Cardiac muscle cell (in vitro differentiated cells and primary cell): Measurements from ENCODE around the gene KRT1. TPM values are rescaled to one million over a fixed set of nuclear protein-coding genes. Genes with fewer than 3 reads are reported as not detected.
A peak's percentile ranks its signal among the peaks of the same experiment; 100 is the strongest.

ENCODE experiments used
- DNase-seq, 2 donors: peaks; one replicate each; pipeline versions ENCODE4 v3.0.0 to v3.0.0-alpha.2; 2010 to 2017; ENCODE audit warnings: low read depth in 1 of 2, low spot score in 1 of 2
- H3K27ac ChIP-seq: fragments of 200-600 bp; sonication (generic); 2 replicates; pipeline ENCODE4 v1.5.1; 2016
- H3K27me3 ChIP-seq: fragments of 200-600 bp; sonication (generic); 2 replicates; pipeline ENCODE4 v1.6.0; 2016; ENCODE audit warnings: control low read depth
- H3K36me3 ChIP-seq: fragments of 200-600 bp; sonication (generic); 2 replicates; pipeline ENCODE4 v1.5.1; 2016; ENCODE audit warnings: control low read depth
- H3K4me1 ChIP-seq: fragments of 200-600 bp; sonication (generic); 2 replicates; pipeline ENCODE4 v1.8.1; 2017; ENCODE audit warnings: low read depth, mild to moderate bottlenecking, mixed run types
- H3K4me3 ChIP-seq: fragments of 200-600 bp; sonication (generic); 2 replicates; pipeline ENCODE4 v1.5.1; 2016; ENCODE audit warnings: mild to moderate bottlenecking
- H3K9me3 ChIP-seq: fragments of 200-600 bp; sonication (generic); 2 replicates; pipeline ENCODE4 v1.5.1; 2017; ENCODE audit warnings: low read depth, mild to moderate bottlenecking, control low read depth
- CTCF ChIP-seq: IDR thresholded peaks from 2 replicates; pipeline ENCODE4 v1.5.1; 2012; ENCODE audit warnings: low read depth, mild to moderate bottlenecking, low read length
- polyA plus RNA-seq: library from polyadenylated mRNA; unstranded; fragments of >200 nt; fragmentation: Nextera tagmentation; extraction: Ambion mirVana; gene quantifications from 2 replicates; pipeline ENCODE4 v1.2.1, GENCODE V29; 2016
- total RNA-seq: library from RNA; depleted of rRNA; stranded (reverse); fragments of >200 nt; gene quantifications from 2 replicates; pipeline ENCODE4 v1.2.3, GENCODE V29; 2016

Gene KRT1
- total and polyA plus RNA-seq, 2 experiments from 2014 or later: not detected

GRCh38 chr12:52667509-52667908, 12.7 kb downstream of the KRT1 start:
- peak; percentile 29 for TF ChIP-seq CTCF
- DNase-seq: no peak
- Histone ChIP-seq H3K4me1 (no peaks in the 10 kb centered on the region), H3K27me3 (peaks cover 32% of the 10 kb centered on the region), H3K4me3 (no peak overlapping the region), H3K27ac (no peak overlapping the region), H3K9me3 (no peaks in the 10 kb centered on the region), H3K36me3 (no peaks in the 10 kb centered on the region)

DNA sequence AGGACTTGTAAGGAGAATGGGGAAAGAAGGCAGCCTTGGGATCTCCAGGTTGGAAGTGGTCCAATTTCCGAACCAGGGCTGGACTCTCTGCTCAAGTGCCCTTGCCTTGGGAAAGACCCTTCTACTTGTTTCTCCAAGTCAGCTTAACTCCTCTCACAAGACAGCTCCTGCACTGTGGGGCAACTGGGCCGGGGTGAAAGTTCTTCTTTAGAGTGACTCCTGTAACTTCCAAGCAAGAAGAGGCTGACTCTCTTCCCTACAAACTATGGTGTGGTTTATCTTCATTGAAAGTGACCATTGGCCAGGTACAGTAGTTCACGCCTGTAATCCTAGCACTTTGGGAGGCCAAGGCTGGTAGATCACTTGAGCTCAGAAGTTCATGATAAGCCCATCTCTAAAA, 13.7 kb downstream of the KRT1 start:
- no peak for TF ChIP-seq CTCF

GRCh38 chr12:52663420-52663819, 16.8 kb downstream of the KRT1 start:
- peaks cover 23% of the 10 kb centered on the region for H3K27me3 ChIP-seq
- no peaks in the 10 kb centered on the region for H3K4me1 ChIP-seq
- no peak for DNase-seq
- no peak overlapping the region for H3K4me3 ChIP-seq
- TF ChIP-seq CTCF: no peak
- H3K36me3 ChIP-seq: no peaks in the 10 kb centered on the region
- no peak overlapping the region for H3K27ac ChIP-seq
- H3K9me3 ChIP-seq: no peaks in the 10 kb centered on the region

More for the DNA sequence above, 13.7 kb downstream of the KRT1 start:
- H3K9me3 ChIP-seq: no peaks in the 10 kb centered on the region
- no peak for DNase-seq
- no peak overlapping the region for H3K4me3 ChIP-seq
- H3K4me1 ChIP-seq: no peaks in the 10 kb centered on the region
- no peaks in the 10 kb centered on the region for H3K36me3 ChIP-seq
- H3K27me3 ChIP-seq: peaks cover 30% of the 10 kb centered on the region
- H3K27ac ChIP-seq: no peak overlapping the region

- Histone ChIP-seq H3K36me3 (no peaks in the 10 kb centered on the region), H3K27me3 (peaks cover 26% of the 10 kb centered on the region), H3K27ac (no peak overlapping the region), H3K9me3 (no peaks in the 10 kb centered on the region), H3K4me3 (no peak overlapping the region), H3K4me1 (no peaks in the 10 kb centered on the region)
- no peak for DNase-seq
- TF ChIP-seq CTCF: no peak
These were observed 17.3 kb downstream of the KRT1 start for GRCh38 chr12:52662918-52663229.

DNA sequence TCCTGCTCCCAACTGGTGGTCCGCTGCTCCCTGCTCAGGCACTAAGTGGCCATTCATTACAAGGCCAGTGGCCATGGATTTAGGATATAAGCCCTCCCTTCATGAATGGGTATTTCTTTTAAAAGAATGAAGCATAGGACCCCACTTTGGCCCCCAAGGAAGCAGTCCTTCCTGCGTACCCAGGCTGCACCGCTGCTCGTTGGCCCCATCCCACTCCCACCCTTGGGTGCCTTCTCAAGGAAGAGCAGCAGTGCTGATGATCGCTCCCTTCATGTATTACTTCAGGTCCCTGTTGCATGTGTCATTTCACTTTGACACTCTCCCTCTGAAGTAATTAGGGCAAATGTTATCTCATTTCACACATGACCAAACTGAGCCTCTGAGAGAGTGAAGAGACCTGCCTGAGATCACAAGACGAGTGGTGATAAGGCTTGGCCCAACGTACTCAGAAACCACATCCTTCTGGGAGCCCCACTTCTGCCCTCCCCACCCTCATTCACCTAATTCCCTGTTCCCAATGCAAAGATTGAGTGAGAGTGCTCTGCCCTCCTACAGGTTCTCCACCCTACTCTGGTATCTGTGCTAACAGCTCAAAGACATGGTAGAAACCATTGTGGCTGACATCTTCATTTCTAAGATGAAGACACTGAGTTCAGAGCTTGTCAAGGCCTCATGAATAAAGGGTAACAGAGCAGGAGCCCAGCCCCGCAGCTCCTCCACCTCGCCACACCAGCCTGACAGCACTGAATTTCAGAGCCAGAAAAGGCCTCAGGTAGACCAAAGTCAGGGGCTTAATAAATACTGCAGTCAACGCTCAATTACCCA, 17.9 kb downstream of the KRT1 start:
- DNase-seq: no peak
- Histone ChIP-seq H3K36me3 (no peaks in the 10 kb centered on the region), H3K27ac (no peak overlapping the region), H3K4me3 (no peak overlapping the region), H3K9me3 (no peaks in the 10 kb centered on the region), H3K27me3 (peaks cover 29% of the 10 kb centered on the region), H3K4me1 (no peaks in the 10 kb centered on the region)
- no peak for TF ChIP-seq CTCF
